OCI-LY1 (cell line): ENCODE data around the gene DCST2.

Experiments used
- H2AFZ ChIP-seq: fragments of 200-600 bp; sonication (generic), shearing (Covaris generic); 2 replicates; pipeline ENCODE4 v1.6.0; 2014; ENCODE audit warnings: antibody characterized with exemption, mild to moderate bottlenecking, low read length
- H3F3A ChIP-seq: fragments of 200-600 bp; sonication (generic), shearing (Covaris generic); 2 replicates; pipeline ENCODE4 v1.6.0; 2014; ENCODE audit warnings: mild to moderate bottlenecking, antibody characterized with exemption, low read length, moderate library complexity; ENCODE audit not compliant: insufficient read depth
- H3K27ac ChIP-seq: fragments of 200-600 bp; sonication (generic); 2 replicates; pipeline ENCODE4 v1.5.1; 2014; ENCODE audit warnings: low read length, mixed run types, mild to moderate bottlenecking, low read depth; ENCODE audit not compliant: poor library complexity, severe bottlenecking
- H3K27me3 ChIP-seq: fragments of 200-600 bp; sonication (generic); 2 replicates; pipeline ENCODE4 v1.6.0; 2014; ENCODE audit warnings: antibody characterized with exemption, mild to moderate bottlenecking, low read length, moderate library complexity; ENCODE audit not compliant: insufficient read depth
- H3K36me3 ChIP-seq: fragments of 200-600 bp; sonication (generic); 2 replicates; pipeline ENCODE4 v1.6.1; 2014; ENCODE audit warnings: mild to moderate bottlenecking, antibody characterized with exemption, low read length, moderate library complexity, mixed read lengths; ENCODE audit not compliant: insufficient read depth
- H3K4me1 ChIP-seq: fragments of 200-600 bp; sonication (generic); 2 replicates; pipeline ENCODE4 v1.5.1; 2014; ENCODE audit warnings: mild to moderate bottlenecking, low read length, moderate library complexity; ENCODE audit not compliant: insufficient read depth, severe bottlenecking
- H3K4me2 ChIP-seq: fragments of 200-600 bp; sonication (generic), shearing (Covaris generic); 2 replicates; pipeline ENCODE4 v1.6.1; 2014; ENCODE audit warnings: low read length
- H3K4me3 ChIP-seq: fragments of 200-600 bp; sonication (generic); 2 replicates; pipeline ENCODE4 v1.5.1; 2014; ENCODE audit warnings: low read length, low read depth, mild to moderate bottlenecking, mixed read lengths; ENCODE audit not compliant: poor library complexity, severe bottlenecking
- H3K79me2 ChIP-seq: fragments of 200-600 bp; shearing (Covaris generic); 2 replicates; pipeline ENCODE4 v1.6.1; 2016; ENCODE audit warnings: mixed run types, low read length, mixed read lengths; ENCODE audit not compliant: insufficient read depth
- H3K9ac ChIP-seq: fragments of 200-600 bp; sonication (generic), shearing (Covaris generic); 2 replicates; pipeline ENCODE4 v1.6.1; 2014; ENCODE audit warnings: mild to moderate bottlenecking, low read length, mixed read lengths
- H3K9me2 ChIP-seq: fragments of 200-600 bp; sonication (generic), shearing (Covaris generic); 2 replicates; pipeline ENCODE4 v1.6.1; 2014; ENCODE audit warnings: low read depth, mild to moderate bottlenecking, low read length, mixed read lengths
- H3K9me3 ChIP-seq: fragments of 200-600 bp; shearing (Covaris generic); 2 replicates; pipeline ENCODE4 v1.6.1; 2014; ENCODE audit warnings: low read length, mixed read lengths
- H4K20me1 ChIP-seq: fragments of 200-600 bp; sonication (generic), shearing (Covaris generic); 2 replicates; pipeline ENCODE4 v1.6.0; 2016; ENCODE audit warnings: mild to moderate bottlenecking, low read length; ENCODE audit not compliant: insufficient read depth
- CTCF ChIP-seq: fragments of 200-600 bp; sonication (generic), shearing (Covaris generic); IDR thresholded peaks from 2 replicates; pipeline ENCODE4 v1.5.1; 2017; ENCODE audit warnings: mild to moderate bottlenecking, antibody characterized with exemption, low read length, moderate library complexity, mixed read lengths
- EZH2 ChIP-seq: fragments of 200-600 bp; sonication (generic), shearing (Covaris generic); IDR thresholded peaks from 2 replicates; pipeline ENCODE4 v1.8.0; 2017; ENCODE audit warnings: borderline replicate concordance, mixed run types, mild to moderate bottlenecking, antibody characterized with exemption, low read length, moderate library complexity, mixed read lengths

The DCST2 gene

GRCh38 chr1:155022136-155022926 lies 11.2 kb downstream of the DCST2 start:
- H3K27ac ChIP-seq = no peak overlapping the region
- H3K4me1 ChIP-seq = peaks cover 8% of the 10 kb centered on the region
- no peaks in the 10 kb centered on the region for H4K20me1 ChIP-seq
- no peaks in the 10 kb centered on the region for H3K36me3 ChIP-seq
- TF ChIP-seq CTCF = no peak
- TF ChIP-seq EZH2 = no peak
- no peak overlapping the region for H2AFZ ChIP-seq
- H3K9ac ChIP-seq = no peak overlapping the region
- no peak overlapping the region for H3K4me2 ChIP-seq
- H3F3A ChIP-seq = no peaks in the 10 kb centered on the region
- 0 out of 2 replicates have a peak, but pooled peaks cover 3% of the 10 kb centered on the region for H3K27me3 ChIP-seq
- no peak overlapping the region for H3K4me3 ChIP-seq
- H3K9me2 ChIP-seq = no peaks in the 10 kb centered on the region
- no peaks in the 10 kb centered on the region for H3K79me2 ChIP-seq
- H3K9me3 ChIP-seq = no peaks in the 10 kb centered on the region

DNA sequence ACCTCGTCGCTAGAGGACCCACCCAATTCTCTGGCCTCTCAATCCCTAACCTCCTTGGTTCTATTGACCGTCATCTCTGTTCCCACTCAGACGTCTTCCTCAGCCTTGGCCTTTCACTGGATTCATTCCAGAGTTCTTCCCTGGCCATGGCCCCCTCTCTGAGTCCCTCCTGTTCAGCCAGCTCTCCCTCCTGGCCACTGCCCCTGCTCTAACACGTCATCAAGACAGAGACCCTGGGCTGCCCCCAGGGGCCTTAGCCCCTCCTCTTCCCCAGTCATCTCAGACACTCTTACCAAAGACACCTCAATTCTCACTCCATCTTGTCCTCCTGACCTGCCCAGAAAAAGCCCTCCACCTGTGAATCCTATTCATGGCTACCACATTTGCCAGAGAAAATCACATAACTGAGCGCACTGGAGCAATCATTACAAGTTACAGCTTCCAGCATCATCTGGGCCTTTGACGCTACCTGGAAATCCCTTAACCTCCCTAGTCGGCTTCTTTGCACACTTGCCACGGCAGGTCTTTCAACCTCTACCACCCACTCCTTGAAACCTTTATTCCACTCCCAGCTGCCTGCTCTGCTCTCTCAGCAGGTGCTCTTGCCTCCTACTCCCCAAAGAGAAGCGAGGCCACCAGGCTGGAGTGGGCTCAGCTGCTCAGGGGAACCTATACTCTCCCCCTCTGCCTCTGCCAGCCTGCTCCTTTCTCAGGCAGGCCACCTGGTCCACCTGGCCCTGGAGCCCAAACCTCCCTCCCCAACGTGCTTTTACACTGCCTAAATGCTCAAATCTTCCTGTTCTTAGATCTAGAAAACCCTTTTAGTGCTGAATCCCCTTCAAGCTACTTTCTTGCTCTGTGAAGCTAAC lies 14.0 kb downstream of the DCST2 start:
- no peaks in the 10 kb centered on the region for H3K79me2 ChIP-seq
- no peak overlapping the region for H3K4me3 ChIP-seq
- H3K36me3 ChIP-seq = peaks cover 4% of the 10 kb centered on the region
- no peaks in the 10 kb centered on the region for H3F3A ChIP-seq
- no peak overlapping the region for H2AFZ ChIP-seq
- H3K27me3 ChIP-seq = 0 out of 2 replicates have a peak, but pooled peaks cover 3% of the 10 kb centered on the region
- no peaks in the 10 kb centered on the region for H3K9me2 ChIP-seq
- H3K9ac ChIP-seq = no peak overlapping the region
- H3K9me3 ChIP-seq = no peaks in the 10 kb centered on the region
- peaks cover 20% of the 10 kb centered on the region for H3K4me1 ChIP-seq
- no peaks in the 10 kb centered on the region for H4K20me1 ChIP-seq
- no peak for TF ChIP-seq EZH2
- TF ChIP-seq CTCF = no peak
- H3K4me2 ChIP-seq = no peak overlapping the region
- no peak overlapping the region for H3K27ac ChIP-seq

GRCh38 chr1:155018617-155019348 lies 14.8 kb downstream of the DCST2 start:
- no peak overlapping the region for H3K4me3 ChIP-seq
- H3K9ac ChIP-seq = no peak overlapping the region
- no peak overlapping the region for H2AFZ ChIP-seq
- no peaks in the 10 kb centered on the region for H4K20me1 ChIP-seq
- H3K9me2 ChIP-seq = no peaks in the 10 kb centered on the region
- no peak overlapping the region for H3K27ac ChIP-seq
- H3K9me3 ChIP-seq = no peaks in the 10 kb centered on the region
- no peak overlapping the region for H3K4me2 ChIP-seq
- H3K4me1 ChIP-seq = peaks cover 20% of the 10 kb centered on the region
- no peaks in the 10 kb centered on the region for H3K79me2 ChIP-seq
- no peak for TF ChIP-seq CTCF
- TF ChIP-seq EZH2 = no peak
- peaks cover 4% of the 10 kb centered on the region for H3K36me3 ChIP-seq
- H3K27me3 ChIP-seq = no peaks in the 10 kb centered on the region
- H3F3A ChIP-seq = no peaks in the 10 kb centered on the region
